Upper lobe of left lung (tissue), 4 donors: ENCODE results near the gene B3GALT6.

Experiments
- POLR2A ChIP-seq, 4 donors: fragments of 450-650 bp; IDR thresholded peaks; one replicate each; pipeline ENCODE4 v1.5.1; 2016 to 2017; ENCODE audit warnings: antibody characterized with exemption in 4 of 4, mild to moderate bottlenecking in 2 of 4
- POLR2AphosphoS5 ChIP-seq, 2 donors: sonication (generic); formaldehyde crosslinking; IDR thresholded peaks; one replicate each; pipeline ENCODE4 v1.5.1; 2017; ENCODE audit warnings: antibody characterized with exemption in 2 of 2
- TF ChIP-seq, protein P1 (sequence below), 6 experiments: fragments of 450-650 bp in 4 of 6; fragments of 200-600 bp in 2 of 6; sonication (generic) in 2 of 6; IDR thresholded peaks; one replicate each; pipeline ENCODE4 v1.5.1; 2016 to 2019; ENCODE audit warnings: antibody characterized with exemption in 6 of 6

- TF ChIP-seq, protein P1, sequence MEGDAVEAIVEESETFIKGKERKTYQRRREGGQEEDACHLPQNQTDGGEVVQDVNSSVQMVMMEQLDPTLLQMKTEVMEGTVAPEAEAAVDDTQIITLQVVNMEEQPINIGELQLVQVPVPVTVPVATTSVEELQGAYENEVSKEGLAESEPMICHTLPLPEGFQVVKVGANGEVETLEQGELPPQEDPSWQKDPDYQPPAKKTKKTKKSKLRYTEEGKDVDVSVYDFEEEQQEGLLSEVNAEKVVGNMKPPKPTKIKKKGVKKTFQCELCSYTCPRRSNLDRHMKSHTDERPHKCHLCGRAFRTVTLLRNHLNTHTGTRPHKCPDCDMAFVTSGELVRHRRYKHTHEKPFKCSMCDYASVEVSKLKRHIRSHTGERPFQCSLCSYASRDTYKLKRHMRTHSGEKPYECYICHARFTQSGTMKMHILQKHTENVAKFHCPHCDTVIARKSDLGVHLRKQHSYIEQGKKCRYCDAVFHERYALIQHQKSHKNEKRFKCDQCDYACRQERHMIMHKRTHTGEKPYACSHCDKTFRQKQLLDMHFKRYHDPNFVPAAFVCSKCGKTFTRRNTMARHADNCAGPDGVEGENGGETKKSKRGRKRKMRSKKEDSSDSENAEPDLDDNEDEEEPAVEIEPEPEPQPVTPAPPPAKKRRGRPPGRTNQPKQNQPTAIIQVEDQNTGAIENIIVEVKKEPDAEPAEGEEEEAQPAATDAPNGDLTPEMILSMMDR (IDR thresholded peaks at IDR 0.05), result no peak
- no peak for TF ChIP-seq POLR2A (IDR thresholded peaks at IDR 0.05)
- TF ChIP-seq POLR2AphosphoS5 (IDR thresholded peaks at IDR 0.05), result no peak
These were observed 7.2 kb downstream of the B3GALT6 start for GRCh38 chr1:1239227-1239613.
